Dermis blood vessel endothelial cell (primary cell): ENCODE results near the gene SEZ6. TPM values are rescaled to one million over a fixed set of nuclear protein-coding genes. Genes with fewer than 3 reads are reported as not detected.

ENCODE experiments used
- DNase-seq: peaks from one replicate; pipeline ENCODE4 v3.0.0; 2010
- total RNA-seq: library from RNA; depleted of rRNA; stranded (reverse); fragments of >200 nt; gene quantifications from 2 replicates; pipeline ENCODE4 v1.2.3, GENCODE V29; 2014

SEZ6 gene
- total RNA-seq, 1 donor from 2014 or later: not detected

DNA sequence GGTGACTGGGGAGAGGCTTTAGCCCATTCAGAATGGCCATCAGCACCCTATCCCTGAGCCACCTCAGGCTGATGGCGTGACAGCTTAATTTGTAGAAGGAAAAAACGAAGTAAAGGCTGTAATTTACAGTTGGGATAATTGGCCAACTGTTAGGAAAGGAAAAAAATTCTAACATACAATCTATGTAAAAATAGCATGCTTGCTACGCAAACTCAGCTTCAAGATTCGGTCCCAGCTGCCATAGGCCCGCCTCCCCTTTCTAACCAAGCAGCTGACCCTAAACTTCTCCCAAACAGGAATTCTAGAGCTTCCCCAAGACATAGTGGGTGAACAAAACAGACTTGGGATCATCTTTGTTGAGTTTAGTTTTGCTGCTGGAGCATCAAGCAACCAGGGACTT, 4.9 kb downstream of the SEZ6 start:
- no peak for DNase-seq

DNA sequence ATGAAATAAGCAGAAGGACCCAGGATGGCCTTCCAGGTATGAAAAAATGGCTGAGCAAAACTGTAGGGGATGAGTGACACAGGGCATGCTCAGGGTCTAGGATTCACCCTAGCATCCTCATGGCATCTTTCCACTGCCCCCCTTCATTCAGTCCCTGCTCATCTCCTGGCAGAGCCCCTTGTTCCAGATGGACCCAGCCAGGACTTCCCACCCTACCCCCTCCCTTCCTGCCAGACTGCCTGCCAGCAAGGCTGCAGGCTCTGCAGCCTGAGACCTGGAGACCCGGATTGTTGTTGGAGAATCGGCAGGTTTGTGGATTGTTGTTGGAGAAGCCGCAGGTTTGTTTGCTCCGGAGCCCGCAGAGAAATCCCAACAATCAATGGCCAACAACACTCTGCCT, 6.6 kb downstream of the SEZ6 start:
- DNase-seq: no peak

DNA sequence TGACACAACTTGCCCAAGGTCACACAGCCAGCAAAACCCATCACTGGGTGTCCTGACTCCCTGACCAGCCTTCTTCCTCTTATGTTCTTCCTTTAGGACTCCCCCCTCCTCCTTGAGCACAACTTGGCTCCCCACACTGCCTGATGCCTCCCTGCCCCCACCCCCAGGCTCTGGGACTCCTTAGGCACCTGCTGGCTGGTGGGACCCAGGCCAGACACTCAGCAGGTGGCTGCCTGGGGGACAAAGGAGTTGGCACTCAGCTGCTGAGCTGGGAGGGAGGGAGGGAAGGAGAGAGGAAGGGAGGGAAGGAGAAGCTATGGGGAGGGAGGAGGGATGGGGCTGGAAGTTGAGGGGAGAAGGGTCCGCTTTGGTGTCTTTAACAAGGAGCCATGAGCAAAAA, 8.0 kb downstream of the SEZ6 start:
- DNase-seq: no peak

- no peak for DNase-seq
Measured at GRCh38 chr17:28996554-28997096, 9.2 kb downstream of the SEZ6 start.

DNA sequence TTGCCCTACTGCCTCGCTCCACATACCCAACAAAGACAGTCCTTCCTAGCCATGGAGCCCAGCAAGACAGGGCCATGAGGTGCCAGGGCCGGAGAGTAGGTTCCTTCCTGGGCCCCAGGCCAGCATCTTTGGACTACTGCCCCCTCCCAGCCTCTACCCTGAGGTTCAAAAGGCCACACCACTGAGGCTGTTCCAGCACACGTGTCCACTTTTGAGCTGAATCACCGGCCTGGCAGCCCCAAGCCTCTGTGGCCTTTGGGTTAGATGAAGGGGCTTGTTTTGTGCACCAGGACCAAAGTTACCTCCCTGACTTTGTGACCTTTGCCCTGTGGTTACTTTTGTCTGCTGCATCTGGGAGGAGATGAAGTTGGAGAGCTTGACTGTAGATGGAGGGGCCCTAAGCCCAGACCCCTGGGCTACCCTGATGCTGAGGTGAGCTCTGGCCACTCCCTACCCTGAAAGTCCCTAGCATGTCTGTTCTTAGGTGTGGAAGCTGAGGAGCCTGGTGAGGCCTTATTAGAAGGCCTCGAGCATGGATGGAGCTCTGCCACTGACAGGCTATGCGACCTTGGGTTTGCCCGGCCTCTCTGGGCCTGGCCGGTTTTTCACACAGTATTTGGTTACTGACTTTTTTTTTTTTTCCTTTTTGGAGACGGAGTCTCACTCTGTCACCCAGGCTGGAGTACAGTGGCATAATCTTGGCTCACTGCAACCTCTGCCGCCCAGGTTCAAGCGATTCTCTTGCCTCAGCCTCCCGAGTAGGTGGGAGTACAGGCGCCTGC, 12.0 kb downstream of the SEZ6 start:
- DNase-seq: no peak

DNA sequence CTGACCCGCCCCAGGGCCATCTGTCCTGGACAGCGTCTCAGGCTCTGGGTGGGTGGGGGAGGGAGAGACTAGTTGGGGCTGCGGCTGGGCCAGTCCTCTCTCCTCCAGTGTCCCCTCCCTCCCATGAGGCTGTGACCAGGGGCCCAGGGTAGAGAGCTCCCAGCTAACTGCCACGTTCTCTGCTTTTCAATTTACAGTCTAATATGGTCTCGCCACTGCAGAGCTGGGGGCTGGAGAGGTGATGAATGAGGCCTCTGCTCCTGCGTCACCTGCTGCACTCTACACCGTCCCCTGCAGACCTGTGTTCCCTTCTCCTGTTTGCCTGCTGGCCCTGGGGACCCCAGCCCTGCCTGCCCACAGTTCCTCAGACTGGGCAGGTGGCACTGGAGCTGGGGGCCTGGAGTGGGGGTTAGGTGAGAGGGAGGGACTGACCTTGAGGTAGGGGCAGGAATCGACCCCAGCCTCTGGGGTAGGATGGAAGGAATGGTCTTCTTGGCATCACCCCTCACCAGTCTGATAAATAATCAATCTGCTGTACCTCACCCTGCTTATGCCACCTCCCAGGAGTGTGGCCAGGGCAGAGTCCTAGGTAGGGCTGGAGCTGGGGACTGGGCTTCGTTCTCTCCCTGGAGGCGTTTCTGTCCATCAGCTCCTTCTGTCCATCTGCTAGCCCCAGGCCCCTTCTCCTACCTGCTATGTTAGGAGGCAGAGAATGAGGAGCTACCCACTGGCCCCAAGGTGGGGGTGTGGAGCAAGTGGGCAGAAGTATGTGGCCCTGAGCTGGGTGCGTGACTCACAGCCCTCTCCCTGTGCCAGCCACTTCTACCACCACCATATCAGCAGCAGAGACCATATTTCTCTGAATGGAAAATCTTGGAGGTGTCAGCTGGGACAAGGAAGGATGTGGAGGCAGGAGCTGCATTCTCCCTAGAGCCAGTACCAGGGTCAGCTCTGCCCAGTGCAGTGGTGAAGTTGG, 12.9 kb downstream of the SEZ6 start:
- no peak for DNase-seq

DNA sequence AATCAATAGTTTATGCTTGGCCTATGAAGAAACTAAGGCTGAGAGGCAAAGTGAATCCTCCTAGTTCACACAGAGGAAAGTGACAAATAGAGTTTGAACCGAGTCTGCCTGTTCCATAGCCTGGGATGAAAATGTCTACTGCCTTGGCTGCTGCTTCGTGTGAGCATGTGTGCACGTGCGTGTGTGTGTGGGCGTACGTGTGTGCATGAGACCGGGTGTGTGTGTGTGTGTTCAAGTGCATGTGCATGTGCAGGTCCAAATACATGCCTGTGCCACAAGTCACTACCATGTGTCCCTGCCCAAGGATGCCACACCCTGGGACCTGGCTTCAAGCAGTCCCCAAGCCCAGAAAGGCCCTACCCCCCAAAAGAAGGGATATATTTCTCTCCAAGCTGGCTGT, 13.6 kb downstream of the SEZ6 start:
- no peak for DNase-seq

- DNase-seq: no peak
Measured at GRCh38 chr17:28991779-28992178, 14.1 kb downstream of the SEZ6 start.

DNA sequence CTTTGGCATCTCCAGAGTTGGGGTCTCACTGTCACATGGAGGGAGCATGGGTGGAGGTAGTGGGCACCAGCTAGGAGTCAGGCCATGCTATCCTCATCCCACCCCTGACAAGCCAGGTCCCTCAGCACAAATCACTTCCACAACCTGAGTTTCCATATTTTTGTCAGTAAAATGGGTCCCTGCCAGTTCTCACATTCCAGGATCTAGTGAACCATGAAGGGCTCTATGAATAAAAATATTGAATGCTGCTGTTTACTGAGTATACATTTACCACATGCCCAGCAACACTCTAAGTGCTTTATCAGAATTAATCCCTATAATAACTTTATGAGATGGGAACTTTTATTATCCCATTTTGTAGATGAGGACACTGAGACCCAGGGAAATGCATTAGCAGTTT, 16.8 kb downstream of the SEZ6 start:
- DNase-seq: no peak

GRCh38 chr17:28988475-28988874, 17.4 kb downstream of the SEZ6 start:
- DNase-seq: no peak

DNA sequence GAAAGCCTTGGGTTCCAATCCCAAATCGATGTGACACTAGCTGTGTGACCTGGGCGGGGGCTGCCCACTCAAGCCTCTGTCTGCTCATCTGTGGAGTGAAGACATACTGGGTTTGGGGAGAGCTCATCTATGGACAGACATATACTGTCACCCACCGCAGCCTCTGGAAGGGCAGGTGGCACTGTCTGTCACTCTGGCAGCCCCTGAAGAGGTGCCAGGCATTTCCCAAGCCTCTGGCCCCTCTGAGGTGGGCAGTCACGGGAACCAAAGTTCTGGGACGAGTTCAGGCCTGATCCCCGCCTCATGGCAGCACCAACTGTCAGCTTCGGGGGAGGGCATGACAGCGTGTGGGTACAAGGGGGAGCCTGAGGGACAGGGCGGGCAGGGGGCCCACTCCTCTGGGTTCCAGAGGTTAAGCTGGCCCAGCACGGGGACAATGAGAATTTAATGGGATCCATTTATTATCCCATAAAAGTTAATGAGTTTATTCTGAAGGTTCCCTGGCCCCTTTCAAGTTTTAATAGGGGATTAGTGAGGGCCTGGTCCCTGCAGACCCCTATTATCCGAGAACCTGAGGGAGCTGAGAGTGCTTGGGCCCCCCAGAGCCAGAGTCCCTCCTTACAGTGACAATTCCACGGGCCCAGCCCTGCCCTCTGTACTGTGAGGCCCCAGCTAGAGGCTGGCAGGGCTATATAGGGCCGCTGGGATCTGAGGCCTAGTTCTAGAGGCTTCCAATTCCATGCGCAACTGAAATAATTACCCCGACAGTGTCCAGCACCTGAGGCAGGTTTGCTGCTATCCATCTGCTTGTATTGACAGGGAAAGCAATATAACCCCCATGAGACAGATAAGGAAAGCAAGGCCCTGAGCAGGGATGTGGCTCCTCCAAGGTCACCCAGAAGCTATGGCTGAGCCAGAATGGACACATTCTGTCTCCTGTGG, 18.8 kb downstream of the SEZ6 start:
- no peak for DNase-seq

DNA sequence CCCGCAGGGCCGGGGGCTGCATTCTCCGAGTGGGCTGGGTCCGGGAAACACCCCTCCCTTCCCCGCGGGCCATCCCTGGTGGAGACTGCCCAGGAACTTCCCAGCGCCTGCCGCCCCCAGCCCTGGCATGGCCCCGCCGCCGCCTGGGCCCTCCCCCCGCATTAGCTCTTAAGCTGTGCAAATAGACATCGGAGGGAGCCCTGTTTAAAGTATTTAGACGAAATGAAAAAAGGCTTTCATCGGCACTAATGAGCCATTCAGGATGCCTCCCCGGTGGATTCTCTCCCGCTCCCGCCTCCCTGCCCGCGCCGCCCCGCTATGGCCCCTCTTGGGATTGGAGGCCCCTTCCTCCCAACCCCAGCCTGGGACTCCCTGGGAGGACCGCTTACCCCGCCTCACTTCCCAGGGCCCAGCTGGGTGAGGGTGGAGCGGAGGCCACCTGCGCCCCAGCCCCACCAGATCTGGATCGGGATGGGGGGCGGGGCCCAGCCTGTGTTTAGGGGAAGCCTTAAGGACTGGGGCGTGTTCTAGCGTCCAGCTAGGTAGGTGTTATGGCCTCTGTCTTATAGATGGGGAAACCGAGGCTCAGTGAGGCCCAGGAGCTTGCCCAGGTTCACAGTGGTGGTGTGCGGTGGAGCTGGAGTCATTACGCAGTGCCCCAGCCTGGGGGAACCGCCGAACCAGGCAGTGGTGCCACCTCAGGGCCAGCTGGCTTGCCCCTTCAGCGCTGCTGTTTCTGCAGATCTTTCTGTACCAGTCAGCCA, 19.7 kb downstream of the SEZ6 start:
- DNase-seq: no peak

GRCh38 chr17:28983286-28984230, 22.3 kb downstream of the SEZ6 start:
- DNase-seq: peak; percentile 66

DNA sequence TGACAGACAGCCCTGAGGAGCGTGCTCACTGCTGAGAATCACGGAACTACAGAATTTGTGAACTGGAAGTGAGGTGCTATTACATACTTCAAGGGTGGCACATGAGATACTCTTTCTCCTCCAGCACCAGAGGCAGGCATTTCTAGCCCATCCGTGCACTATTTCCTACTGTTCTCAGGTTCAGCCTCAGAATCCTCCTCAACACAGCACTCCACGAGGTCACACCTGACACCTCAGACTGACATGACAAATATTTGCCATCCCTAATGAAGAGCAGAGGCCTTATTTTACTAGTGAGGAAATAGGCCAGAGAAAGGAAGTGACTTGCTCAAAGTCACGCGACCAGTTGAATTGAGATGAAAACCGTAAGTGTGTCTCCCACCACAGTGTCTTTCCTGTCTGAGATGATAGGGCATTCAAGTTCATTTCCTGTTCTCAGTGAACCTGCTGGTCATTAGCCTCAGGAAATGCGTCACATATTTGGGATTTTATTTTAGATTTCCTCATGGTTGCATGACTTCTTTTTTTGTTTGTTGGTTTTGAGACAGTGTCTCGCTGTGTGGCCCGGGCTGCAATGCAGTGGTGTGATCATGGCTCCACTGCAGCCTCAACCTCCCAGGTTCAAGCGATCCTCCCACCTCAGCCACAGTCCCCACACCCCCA, 23.6 kb downstream of the SEZ6 start:
- DNase-seq: peak; percentile 95

DNA sequence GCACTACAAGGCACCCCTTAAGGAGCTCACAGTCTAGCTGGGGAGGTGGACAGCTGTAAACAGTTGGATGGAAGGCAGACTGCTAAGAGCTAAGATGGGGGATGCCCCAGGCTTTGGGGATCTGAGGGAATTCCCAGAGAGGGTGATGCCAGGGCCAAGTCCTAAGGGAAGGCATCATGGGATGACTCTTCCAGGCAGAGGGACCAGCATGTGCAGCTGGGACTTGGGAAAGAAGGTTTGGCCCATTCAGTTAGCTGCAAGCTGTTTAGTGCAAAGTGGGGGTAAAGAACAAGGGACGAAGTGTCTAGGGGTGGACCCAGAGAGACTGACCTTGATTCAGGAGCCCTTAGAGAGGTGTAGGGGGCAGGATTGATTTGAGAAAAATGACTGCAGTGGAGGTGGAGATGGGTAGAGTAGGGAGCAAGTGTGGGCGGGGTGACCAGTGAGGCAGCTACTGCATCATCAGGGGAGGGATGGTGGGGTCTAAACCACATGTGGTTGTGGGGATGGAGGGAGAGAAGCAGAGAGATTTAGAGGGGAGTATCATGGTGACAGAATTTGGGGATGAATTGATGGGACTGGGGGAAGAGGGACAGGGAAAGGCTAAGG, 27.4 kb downstream of the SEZ6 start:
- no peak for DNase-seq

DNA sequence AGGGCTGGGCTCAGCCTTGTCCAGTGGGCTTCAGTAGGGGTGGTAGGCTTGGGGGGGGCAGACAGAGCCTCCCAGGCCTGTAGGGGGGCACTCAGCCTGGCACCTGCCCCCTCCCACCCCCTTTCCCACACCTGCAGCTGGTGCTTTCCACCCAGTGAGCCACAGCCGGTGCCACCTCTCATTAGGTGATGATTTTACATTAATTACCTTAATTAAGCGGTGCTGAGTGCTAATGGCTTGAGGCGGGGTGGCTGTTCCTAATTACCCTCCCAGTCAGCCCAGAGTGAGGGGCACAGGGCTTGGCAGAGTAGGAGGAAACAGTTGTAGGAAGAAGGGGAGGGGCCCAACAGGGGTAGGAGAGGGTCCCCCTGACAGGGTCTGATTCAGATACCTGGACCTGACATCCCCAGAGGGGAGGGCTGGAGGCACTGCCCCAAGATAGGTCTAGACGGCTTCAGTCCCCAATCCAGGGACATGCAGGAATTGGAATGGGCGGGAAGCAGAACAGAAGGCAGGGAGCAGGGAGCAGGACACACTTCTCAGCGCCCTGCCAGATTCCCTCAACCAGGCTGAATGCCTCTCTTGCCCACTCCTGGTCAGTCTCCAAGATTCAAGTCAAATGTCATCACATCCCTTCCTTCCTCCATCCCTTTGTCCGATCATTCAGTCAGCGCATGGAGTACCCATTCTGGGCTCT, 28.0 kb downstream of the SEZ6 start:
- no peak for DNase-seq

GRCh38 chr17:28975646-28976045, 30.2 kb downstream of the SEZ6 start:
- DNase-seq: no peak

DNA sequence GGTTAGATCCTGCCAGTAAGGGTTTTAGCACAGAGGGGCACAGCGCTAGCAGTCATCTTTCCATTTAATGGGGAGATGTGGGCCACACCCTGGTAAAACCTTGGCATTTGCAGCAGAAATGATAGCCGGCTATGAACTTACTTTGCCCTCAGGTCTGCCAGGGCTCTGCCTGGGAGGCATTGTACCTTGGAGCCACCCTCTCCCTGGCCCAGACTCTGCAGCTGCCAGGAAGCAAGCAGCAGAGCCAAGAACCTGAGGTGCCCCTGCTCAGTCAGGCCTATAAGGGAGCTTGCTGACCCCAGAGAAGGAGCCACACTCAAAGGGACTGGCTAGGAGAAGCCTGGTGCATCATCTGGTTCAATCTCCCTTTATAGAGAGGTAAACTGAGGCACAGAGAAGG, 30.8 kb downstream of the SEZ6 start:
- DNase-seq: no peak

GRCh38 chr17:28974451-28974850, 31.4 kb downstream of the SEZ6 start:
- no peak for DNase-seq
